ENCODE results near the gene ATP6V1C2. TPM values are rescaled to one million over a fixed set of nuclear protein-coding genes. Genes with fewer than 3 reads are reported as not detected.

Gene ATP6V1C2
- total and polyA plus RNA-seq, 2 donors (not counting 1 experiment from before 2014, with no cell fraction given), result under 0.01 TPM; not detected in 1

DNA sequence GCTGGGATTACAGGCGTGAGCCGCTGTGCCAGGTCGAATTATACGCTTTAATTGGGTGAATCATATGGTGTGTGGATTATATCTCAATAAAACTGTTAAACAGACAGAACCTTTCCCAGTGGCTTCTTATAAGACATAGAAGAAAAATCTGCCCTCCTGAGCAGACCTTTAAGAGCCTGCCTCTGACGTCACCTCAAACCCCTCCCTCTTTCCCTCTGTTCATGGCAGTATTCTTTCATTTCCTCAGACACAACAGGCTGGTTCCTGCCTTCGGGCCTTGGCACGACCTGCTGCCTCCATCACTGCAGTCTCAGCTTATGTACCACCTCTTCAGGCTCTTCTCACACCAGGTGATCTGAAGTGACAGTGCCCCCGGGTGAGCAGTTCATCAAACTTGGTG is 105.2 kb downstream of the ATP6V1C2 start:
- DNase-seq (ENCODE audit: low read depth in 2 of 2), result no peak
- H3K9ac ChIP-seq (ENCODE audit: insufficient read depth, low read length), result no peak overlapping the region
- H3K27ac ChIP-seq (ENCODE audit: insufficient read depth, low read length), result no peak overlapping the region
- H2AFZ ChIP-seq (ENCODE audit: low read length), result no peak overlapping the region
- no peaks in the 10 kb centered on the region for H3K9me3 ChIP-seq (ENCODE audit: control insufficient read depth, insufficient read depth, low read depth, low read length)
- no peaks in the 10 kb centered on the region for H3K79me2 ChIP-seq (ENCODE audit: control insufficient read depth, insufficient read depth, low read length)
- no peak overlapping the region for H3K4me3 ChIP-seq (replicated peaks in 1 of 4; ENCODE audit: control extremely low read depth in 1 of 4, insufficient read depth in 1 of 4, low read depth in 3 of 4, low read length in 4 of 4)
- no peaks in the 10 kb centered on the region for H3K36me3 ChIP-seq (ENCODE audit: control insufficient read depth, insufficient read depth, low read length)
- H3K27me3 ChIP-seq (ENCODE audit: control insufficient read depth, insufficient read depth, low read length), result peaks cover 29% of the 10 kb centered on the region
- no peaks in the 10 kb centered on the region for H4K20me1 ChIP-seq (ENCODE audit: control insufficient read depth, extremely low read depth, insufficient read depth, low read length)
- no peak overlapping the region for H3K4me2 ChIP-seq (ENCODE audit: extremely low read depth, insufficient read depth, low read length)
- no peaks in the 10 kb centered on the region for H3K4me1 ChIP-seq (ENCODE audit: control insufficient read depth, extremely low read depth, insufficient read depth, low read length)
- no peak for TF ChIP-seq EZH2 (IDR thresholded peaks at IDR 0.05; ENCODE audit: low read length, missing control alignments)
- TF ChIP-seq, protein P1, sequence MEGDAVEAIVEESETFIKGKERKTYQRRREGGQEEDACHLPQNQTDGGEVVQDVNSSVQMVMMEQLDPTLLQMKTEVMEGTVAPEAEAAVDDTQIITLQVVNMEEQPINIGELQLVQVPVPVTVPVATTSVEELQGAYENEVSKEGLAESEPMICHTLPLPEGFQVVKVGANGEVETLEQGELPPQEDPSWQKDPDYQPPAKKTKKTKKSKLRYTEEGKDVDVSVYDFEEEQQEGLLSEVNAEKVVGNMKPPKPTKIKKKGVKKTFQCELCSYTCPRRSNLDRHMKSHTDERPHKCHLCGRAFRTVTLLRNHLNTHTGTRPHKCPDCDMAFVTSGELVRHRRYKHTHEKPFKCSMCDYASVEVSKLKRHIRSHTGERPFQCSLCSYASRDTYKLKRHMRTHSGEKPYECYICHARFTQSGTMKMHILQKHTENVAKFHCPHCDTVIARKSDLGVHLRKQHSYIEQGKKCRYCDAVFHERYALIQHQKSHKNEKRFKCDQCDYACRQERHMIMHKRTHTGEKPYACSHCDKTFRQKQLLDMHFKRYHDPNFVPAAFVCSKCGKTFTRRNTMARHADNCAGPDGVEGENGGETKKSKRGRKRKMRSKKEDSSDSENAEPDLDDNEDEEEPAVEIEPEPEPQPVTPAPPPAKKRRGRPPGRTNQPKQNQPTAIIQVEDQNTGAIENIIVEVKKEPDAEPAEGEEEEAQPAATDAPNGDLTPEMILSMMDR (conservative IDR thresholded peaks at IDR 0.05 in 1 of 2, IDR thresholded peaks at IDR 0.05 in 1 of 2; ENCODE audit: low read depth in 1 of 2, low read length in 2 of 2), result no peak

- DNase-seq (ENCODE audit: low read depth in 2 of 2), result no peak
- Histone ChIP-seq H3K4me3 (replicated peaks in 1 of 4; ENCODE audit: control extremely low read depth in 1 of 4, insufficient read depth in 1 of 4, low read depth in 3 of 4, low read length in 4 of 4) (no peak overlapping the region), H3K27ac (ENCODE audit: insufficient read depth, low read length) (no peak overlapping the region), H2AFZ (ENCODE audit: low read length) (no peak overlapping the region), H3K36me3 (ENCODE audit: control insufficient read depth, insufficient read depth, low read length) (no peaks in the 10 kb centered on the region), H3K79me2 (ENCODE audit: control insufficient read depth, insufficient read depth, low read length) (no peaks in the 10 kb centered on the region), H3K27me3 (ENCODE audit: control insufficient read depth, insufficient read depth, low read length) (peaks cover 30% of the 10 kb centered on the region), H3K4me2 (ENCODE audit: extremely low read depth, insufficient read depth, low read length) (no peak overlapping the region), H3K9ac (ENCODE audit: insufficient read depth, low read length) (no peak overlapping the region), H4K20me1 (ENCODE audit: control insufficient read depth, extremely low read depth, insufficient read depth, low read length) (no peaks in the 10 kb centered on the region), H3K4me1 (ENCODE audit: control insufficient read depth, extremely low read depth, insufficient read depth, low read length) (no peaks in the 10 kb centered on the region), H3K9me3 (ENCODE audit: control insufficient read depth, insufficient read depth, low read depth, low read length) (no peaks in the 10 kb centered on the region)
- TF ChIP-seq, protein P1 (conservative IDR thresholded peaks at IDR 0.05 in 1 of 2, IDR thresholded peaks at IDR 0.05 in 1 of 2; ENCODE audit: low read depth in 1 of 2, low read length in 2 of 2), result no peak
- TF ChIP-seq EZH2 (IDR thresholded peaks at IDR 0.05; ENCODE audit: low read length, missing control alignments), result no peak
Measured at GRCh38 chr2:10828346-10828745, 106.9 kb downstream of the ATP6V1C2 start.

DNA sequence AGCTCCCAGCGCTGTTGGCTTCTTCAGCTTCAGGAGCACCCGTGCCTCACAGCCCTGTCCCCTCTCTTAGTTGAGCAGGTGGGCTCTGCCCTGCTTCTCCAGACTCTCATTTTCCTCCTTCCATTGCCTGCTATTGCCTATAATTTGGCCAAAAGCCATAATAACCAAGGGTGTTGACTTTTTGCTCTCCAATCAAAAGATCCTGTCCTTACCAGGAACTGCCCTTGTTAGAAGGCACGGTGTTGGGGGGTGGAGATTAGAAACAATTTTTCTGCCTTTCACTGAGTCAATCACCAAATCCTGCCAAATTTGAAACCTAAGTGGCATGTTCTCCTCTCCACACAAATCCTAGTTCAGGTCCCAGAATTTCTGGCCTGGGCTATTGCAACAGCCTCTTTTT is 107.9 kb downstream of the ATP6V1C2 start:
- Histone ChIP-seq H3K4me1 (ENCODE audit: control insufficient read depth, extremely low read depth, insufficient read depth, low read length) (no peaks in the 10 kb centered on the region), H3K9ac (ENCODE audit: insufficient read depth, low read length) (no peak overlapping the region), H3K4me2 (ENCODE audit: extremely low read depth, insufficient read depth, low read length) (no peak overlapping the region), H3K4me3 (replicated peaks in 1 of 4; ENCODE audit: control extremely low read depth in 1 of 4, insufficient read depth in 1 of 4, low read depth in 3 of 4, low read length in 4 of 4) (no peak overlapping the region), H3K27ac (ENCODE audit: insufficient read depth, low read length) (no peak overlapping the region), H3K27me3 (ENCODE audit: control insufficient read depth, insufficient read depth, low read length) (peaks cover 30% of the 10 kb centered on the region), H3K79me2 (ENCODE audit: control insufficient read depth, insufficient read depth, low read length) (no peaks in the 10 kb centered on the region), H2AFZ (ENCODE audit: low read length) (no peak overlapping the region), H3K9me3 (ENCODE audit: control insufficient read depth, insufficient read depth, low read depth, low read length) (no peaks in the 10 kb centered on the region), H4K20me1 (ENCODE audit: control insufficient read depth, extremely low read depth, insufficient read depth, low read length) (no peaks in the 10 kb centered on the region), H3K36me3 (ENCODE audit: control insufficient read depth, insufficient read depth, low read length) (no peaks in the 10 kb centered on the region)
- TF ChIP-seq, protein P1 (conservative IDR thresholded peaks at IDR 0.05 in 1 of 2, IDR thresholded peaks at IDR 0.05 in 1 of 2; ENCODE audit: low read depth in 1 of 2, low read length in 2 of 2), result no peak
- no peak for TF ChIP-seq EZH2 (IDR thresholded peaks at IDR 0.05; ENCODE audit: low read length, missing control alignments)
- no peak for DNase-seq (ENCODE audit: low read depth in 2 of 2)
